H1 (cell line): ENCODE results near the gene SURF1.

Experiments used
- CEBPB ChIP-seq: IDR thresholded peaks from 2 replicates; pipeline ENCODE4 v1.6.1; 2012; ENCODE audit warnings: low read depth, low read length
- CTCF ChIP-seq, 3 experiments: IDR thresholded peaks; 1 replicate in 2 of 3; 2 replicates in 1 of 3; pipeline versions ENCODE4 v1.5.1 to v1.6.1; 2011; ENCODE audit warnings: low read length in 3 of 3, mild to moderate bottlenecking in 3 of 3, inconsistent platforms in 2 of 3, low read depth in 1 of 3, moderate library complexity in 1 of 3; ENCODE audit not compliant: insufficient read depth in 1 of 3; ENCODE audit errors: control extremely low read depth in 1 of 3
- EGR1 ChIP-seq: IDR thresholded peaks from 2 replicates; pipeline ENCODE4 v1.6.1; 2011; ENCODE audit warnings: low read depth, low read length, borderline replicate concordance
- FOSL1 ChIP-seq: IDR thresholded peaks from 2 replicates; pipeline ENCODE4 v1.6.1; 2011; ENCODE audit warnings: mild to moderate bottlenecking, low read depth, low read length, moderate library complexity; ENCODE audit not compliant: insufficient read depth
- JUN ChIP-seq: IDR thresholded peaks from 2 replicates; pipeline ENCODE4 v1.6.1; 2011; ENCODE audit warnings: low read depth, mild to moderate bottlenecking, improper control_type of control experiment, low read length
- JUND ChIP-seq: IDR thresholded peaks from 2 replicates; pipeline ENCODE4 v1.6.1; 2011; ENCODE audit warnings: mild to moderate bottlenecking, improper control_type of control experiment, low read length
- POLR2A ChIP-seq, 2 experiments: IDR thresholded peaks; 1 replicate in 1 of 2; 2 replicates in 1 of 2; pipeline ENCODE4 v1.6.1; 2011; ENCODE audit warnings: low read depth in 2 of 2, low read length in 2 of 2, mild to moderate bottlenecking in 2 of 2; ENCODE audit errors: control extremely low read depth in 1 of 2
- SP1 ChIP-seq: IDR thresholded peaks from 2 replicates; pipeline ENCODE4 v1.6.1; 2011; ENCODE audit warnings: low read depth, low read length
- TAF1 ChIP-seq: IDR thresholded peaks from 2 replicates; pipeline ENCODE4 v1.6.1; 2011; ENCODE audit warnings: mild to moderate bottlenecking, low read depth, low read length
- ZNF274 ChIP-seq: IDR thresholded peaks from 2 replicates; pipeline ENCODE4 v1.7.0; 2012; ENCODE audit warnings: low read length, borderline replicate concordance; ENCODE audit errors: extremely low read depth

GRCh38 chr9:133377721-133378216, 21.5 kb upstream of the SURF1 start:
- TF ChIP-seq JUND = no peak
- no peak for TF ChIP-seq CTCF (IDR thresholded peaks at IDR 0.05; ENCODE audit: control extremely low read depth in 1 of 3, insufficient read depth in 1 of 3, low read depth in 1 of 3, low read length in 3 of 3)
- TF ChIP-seq TAF1 = no peak
- no peak for TF ChIP-seq ZNF274
- TF ChIP-seq FOSL1 = no peak
- no peak for TF ChIP-seq POLR2A (IDR thresholded peaks at IDR 0.05; ENCODE audit: control extremely low read depth in 1 of 2, low read depth in 2 of 2, low read length in 2 of 2)
- TF ChIP-seq CEBPB = no peak
- TF ChIP-seq SP1 = no peak
- TF ChIP-seq EGR1 = no peak
- no peak for TF ChIP-seq JUN
